Suprapubic skin (tissue), 3 donors: ENCODE measurements around the gene CCDC175.

ENCODE experiments used
- CTCF ChIP-seq, 2 donors: fragments of 200-600 bp in 1 of 2; fragments of 450-650 bp in 1 of 2; sonication (generic) in 1 of 2; IDR thresholded peaks; one replicate each; pipeline ENCODE4 v1.5.1; 2016 to 2019; ENCODE audit warnings: antibody characterized with exemption in 2 of 2, mild to moderate bottlenecking in 1 of 2, moderate library complexity in 1 of 2
- EP300 ChIP-seq: sonication (generic); formaldehyde crosslinking; IDR thresholded peaks from one replicate; pipeline ENCODE4 v1.6.1; 2017; ENCODE audit warnings: antibody characterized with exemption
- POLR2A ChIP-seq, 2 donors: fragments of 450-650 bp; IDR thresholded peaks; one replicate each; pipeline ENCODE4 v1.6.1; 2017; ENCODE audit warnings: antibody characterized with exemption in 2 of 2, mild to moderate bottlenecking in 2 of 2, moderate library complexity in 2 of 2

- TF ChIP-seq CTCF (IDR thresholded peaks at IDR 0.05) (no peak), POLR2A (IDR thresholded peaks at IDR 0.05) (no peak), EP300 (no peak)
Observed at GRCh38 chr14:59482541-59483331, 93.9 kb downstream of the CCDC175 start.
